ENCODE measurements around the gene DHX32.

DHX32 gene

DNA sequence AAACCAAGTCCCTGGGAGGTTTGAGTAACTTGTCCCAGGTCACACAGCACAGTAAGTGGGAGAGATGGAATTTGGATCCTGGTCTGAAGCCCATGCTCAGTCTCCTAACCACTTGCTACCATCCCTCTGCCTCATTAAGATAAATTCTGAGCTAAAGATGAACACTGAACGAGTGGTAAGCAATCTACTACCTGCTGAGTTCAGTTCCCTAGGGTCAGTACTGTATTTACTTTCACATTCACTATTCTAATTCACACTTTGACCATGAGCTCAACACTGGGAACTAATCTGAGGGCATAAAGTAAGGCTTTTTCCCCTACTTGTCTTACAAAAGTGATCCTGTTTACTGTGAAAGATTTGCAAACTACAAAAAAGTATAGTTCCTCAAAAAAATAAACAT is 60.4 kb downstream of the DHX32 start:
- Histone ChIP-seq H3K36me3 (ENCODE audit: control insufficient read depth, insufficient read depth, low read length) (no peaks in the 10 kb centered on the region), H4K5ac (ENCODE audit: low read length) (no peak overlapping the region), H2BK120ac (ENCODE audit: low read depth, low read length) (no peak overlapping the region), H3K23ac (ENCODE audit: low read length) (no peak overlapping the region), H2AK5ac (ENCODE audit: low read length) (no peak overlapping the region), H3K9ac (ENCODE audit: low read length) (no peak overlapping the region), H3K79me2 (ENCODE audit: control insufficient read depth, insufficient read depth, low read length) (peaks cover 25% of the 10 kb centered on the region), H3K18ac (ENCODE audit: low read length) (no peak overlapping the region), H3K56ac (ENCODE audit: low read length) (no peak overlapping the region), H3K4me1 (ENCODE audit: control insufficient read depth, low read depth, low read length) (peaks cover 6% of the 10 kb centered on the region), H3K27ac (ENCODE audit: low read depth, low read length) (no peak overlapping the region), H3K27me3 (ENCODE audit: insufficient read depth, low read length, poor library complexity) (no peaks in the 10 kb centered on the region), H2BK5ac (ENCODE audit: low read length) (no peak overlapping the region), H3K79me1 (ENCODE audit: low read length) (peaks cover 9% of the 10 kb centered on the region), H4K8ac (ENCODE audit: low read depth, low read length) (no peak overlapping the region), H2BK15ac (replicated peaks; ENCODE audit: low read depth) (no peak overlapping the region), H3K4ac (ENCODE audit: low read depth, low read length) (no peak overlapping the region), H3K4me3 (ENCODE audit: low read length) (no peak overlapping the region), H3K4me2 (ENCODE audit: low read length) (no peak overlapping the region)
- DNase-seq = no peak
- WGBS (ENCODE audit: extremely low coverage, insufficient coverage, low lambda C conversion rate) = no CpG with 5 or more reads among the region's 1 CpG

GRCh38 chr10:125817337-125817946 is 63.6 kb downstream of the DHX32 start:
- Histone ChIP-seq H3K4me3 (ENCODE audit: low read length) (no peak overlapping the region), H2BK5ac (ENCODE audit: low read length) (no peak overlapping the region), H3K23ac (ENCODE audit: low read length) (no peak overlapping the region), H3K4me1 (ENCODE audit: control insufficient read depth, low read depth, low read length) (no peaks in the 10 kb centered on the region), H3K4me2 (ENCODE audit: low read length) (no peak overlapping the region), H3K18ac (ENCODE audit: low read length) (no peak overlapping the region), H3K56ac (ENCODE audit: low read length) (no peak overlapping the region), H3K27ac (ENCODE audit: low read depth, low read length) (no peak overlapping the region), H3K36me3 (ENCODE audit: control insufficient read depth, insufficient read depth, low read length) (no peaks in the 10 kb centered on the region), H3K79me1 (ENCODE audit: low read length) (no peaks in the 10 kb centered on the region), H3K27me3 (ENCODE audit: insufficient read depth, low read length, poor library complexity) (no peaks in the 10 kb centered on the region), H3K4ac (ENCODE audit: low read depth, low read length) (no peak overlapping the region), H2BK15ac (replicated peaks; ENCODE audit: low read depth) (no peak overlapping the region), H4K8ac (ENCODE audit: low read depth, low read length) (no peak overlapping the region), H2AK5ac (ENCODE audit: low read length) (no peak overlapping the region), H3K9ac (ENCODE audit: low read length) (no peak overlapping the region), H4K5ac (ENCODE audit: low read length) (no peak overlapping the region), H2BK120ac (ENCODE audit: low read depth, low read length) (no peak overlapping the region), H3K79me2 (ENCODE audit: control insufficient read depth, insufficient read depth, low read length) (no peaks in the 10 kb centered on the region)
- no peak for DNase-seq
- no CpG with 5 or more reads among the region's 6 CpGs for WGBS (ENCODE audit: extremely low coverage, insufficient coverage, low lambda C conversion rate)

- Histone ChIP-seq H3K18ac (ENCODE audit: low read length) (no peak overlapping the region), H3K27me3 (ENCODE audit: insufficient read depth, low read length, poor library complexity) (no peaks in the 10 kb centered on the region), H4K5ac (ENCODE audit: low read length) (no peak overlapping the region), H2BK5ac (ENCODE audit: low read length) (no peak overlapping the region), H3K56ac (ENCODE audit: low read length) (no peak overlapping the region), H3K23ac (ENCODE audit: low read length) (no peak overlapping the region), H3K79me2 (ENCODE audit: control insufficient read depth, insufficient read depth, low read length) (no peaks in the 10 kb centered on the region), H3K9ac (ENCODE audit: low read length) (no peak overlapping the region), H2AK5ac (ENCODE audit: low read length) (no peak overlapping the region), H2BK120ac (ENCODE audit: low read depth, low read length) (no peak overlapping the region), H3K27ac (ENCODE audit: low read depth, low read length) (no peak overlapping the region), H4K8ac (ENCODE audit: low read depth, low read length) (no peak overlapping the region), H3K4ac (ENCODE audit: low read depth, low read length) (no peak overlapping the region), H3K4me3 (ENCODE audit: low read length) (no peak overlapping the region), H2BK15ac (replicated peaks; ENCODE audit: low read depth) (no peak overlapping the region), H3K4me1 (ENCODE audit: control insufficient read depth, low read depth, low read length) (no peaks in the 10 kb centered on the region), H3K4me2 (ENCODE audit: low read length) (no peak overlapping the region), H3K79me1 (ENCODE audit: low read length) (no peaks in the 10 kb centered on the region), H3K36me3 (ENCODE audit: control insufficient read depth, insufficient read depth, low read length) (no peaks in the 10 kb centered on the region)
- no CpG with 5 or more reads among the region's 4 CpGs for WGBS (ENCODE audit: extremely low coverage, insufficient coverage, low lambda C conversion rate)
- no peak for DNase-seq
Measured at GRCh38 chr10:125816548-125816947, 64.5 kb downstream of the DHX32 start.

DNA sequence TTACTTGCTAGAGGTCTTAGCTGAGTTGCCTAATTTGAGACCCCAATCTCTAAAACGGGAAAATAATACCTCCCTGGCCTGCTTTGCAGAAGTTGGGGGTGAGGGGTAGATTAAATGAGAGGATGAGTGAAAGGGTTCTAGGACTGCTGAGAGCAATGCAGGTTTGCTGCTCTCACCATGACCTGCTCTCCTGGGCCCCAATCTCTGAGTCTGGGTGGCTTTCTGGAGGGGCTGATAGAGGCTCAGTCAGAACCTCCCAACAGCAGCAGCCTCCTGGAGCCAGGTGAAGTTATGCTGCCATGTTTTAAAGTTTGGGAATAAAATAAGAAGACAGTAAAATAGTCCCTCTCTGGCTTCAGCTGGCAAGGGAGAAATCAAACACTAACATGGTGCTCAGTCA is 65.3 kb downstream of the DHX32 start:
- H3K23ac ChIP-seq (ENCODE audit: low read length) = no peak overlapping the region
- H3K4me2 ChIP-seq (ENCODE audit: low read length) = no peak overlapping the region
- H3K4me3 ChIP-seq (ENCODE audit: low read length) = no peak overlapping the region
- no peaks in the 10 kb centered on the region for H3K4me1 ChIP-seq (ENCODE audit: control insufficient read depth, low read depth, low read length)
- DNase-seq = no peak
- H3K4ac ChIP-seq (ENCODE audit: low read depth, low read length) = no peak overlapping the region
- no peaks in the 10 kb centered on the region for H3K27me3 ChIP-seq (ENCODE audit: insufficient read depth, low read length, poor library complexity)
- no peaks in the 10 kb centered on the region for H3K79me1 ChIP-seq (ENCODE audit: low read length)
- H2BK5ac ChIP-seq (ENCODE audit: low read length) = no peak overlapping the region
- no peak overlapping the region for H4K8ac ChIP-seq (ENCODE audit: low read depth, low read length)
- no CpG with 5 or more reads among the region's 1 CpG for WGBS (ENCODE audit: extremely low coverage, insufficient coverage, low lambda C conversion rate)
- no peak overlapping the region for H4K5ac ChIP-seq (ENCODE audit: low read length)
- H2BK120ac ChIP-seq (ENCODE audit: low read depth, low read length) = no peak overlapping the region
- no peak overlapping the region for H3K18ac ChIP-seq (ENCODE audit: low read length)
- no peaks in the 10 kb centered on the region for H3K79me2 ChIP-seq (ENCODE audit: control insufficient read depth, insufficient read depth, low read length)
- no peaks in the 10 kb centered on the region for H3K36me3 ChIP-seq (ENCODE audit: control insufficient read depth, insufficient read depth, low read length)
- no peak overlapping the region for H3K9ac ChIP-seq (ENCODE audit: low read length)
- H3K56ac ChIP-seq (ENCODE audit: low read length) = no peak overlapping the region
- no peak overlapping the region for H3K27ac ChIP-seq (ENCODE audit: low read depth, low read length)
- no peak overlapping the region for H2AK5ac ChIP-seq (ENCODE audit: low read length)
- no peak overlapping the region for H2BK15ac ChIP-seq (replicated peaks; ENCODE audit: low read depth)

DNA sequence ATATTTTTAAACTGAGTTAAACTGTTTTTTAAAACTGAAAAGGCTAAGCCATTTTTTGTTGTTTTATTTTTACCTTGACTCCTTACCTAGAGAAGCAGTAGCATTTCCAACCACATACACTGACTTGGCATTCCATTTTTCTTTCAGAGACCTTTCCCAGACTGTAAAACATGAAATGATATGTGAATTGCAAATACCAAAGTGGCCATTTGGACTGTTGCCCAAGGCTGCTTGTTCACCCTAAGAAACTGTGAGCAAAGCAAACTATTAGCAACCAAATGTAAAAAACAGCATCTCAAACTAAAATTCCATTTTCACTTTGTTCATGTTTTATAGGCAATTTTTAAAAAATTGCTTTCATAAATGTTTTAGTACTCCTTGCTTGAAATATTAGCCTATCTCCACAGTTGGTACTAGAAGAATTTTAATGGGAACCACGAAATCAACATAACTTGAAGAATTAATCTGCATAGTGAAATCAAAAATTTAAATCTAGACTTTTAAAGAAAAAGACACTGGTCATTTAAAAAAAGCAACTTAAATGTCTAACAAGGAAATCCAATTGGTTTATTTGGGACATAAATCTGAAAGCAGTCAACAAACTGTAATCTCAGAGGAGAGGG is 68.9 kb downstream of the DHX32 start:
- Histone ChIP-seq H3K4me2 (ENCODE audit: low read length) (no peak overlapping the region), H3K4me3 (ENCODE audit: low read length) (no peak overlapping the region), H3K4me1 (ENCODE audit: control insufficient read depth, low read depth, low read length) (no peaks in the 10 kb centered on the region), H3K18ac (ENCODE audit: low read length) (no peak overlapping the region), H2BK120ac (ENCODE audit: low read depth, low read length) (no peak overlapping the region), H3K79me1 (ENCODE audit: low read length) (no peaks in the 10 kb centered on the region), H3K36me3 (ENCODE audit: control insufficient read depth, insufficient read depth, low read length) (no peaks in the 10 kb centered on the region), H2AK5ac (ENCODE audit: low read length) (no peak overlapping the region), H2BK5ac (ENCODE audit: low read length) (no peak overlapping the region), H4K8ac (ENCODE audit: low read depth, low read length) (no peak overlapping the region), H3K4ac (ENCODE audit: low read depth, low read length) (no peak overlapping the region), H4K5ac (ENCODE audit: low read length) (no peak overlapping the region), H3K79me2 (ENCODE audit: control insufficient read depth, insufficient read depth, low read length) (no peaks in the 10 kb centered on the region), H2BK15ac (replicated peaks; ENCODE audit: low read depth) (no peak overlapping the region), H3K23ac (ENCODE audit: low read length) (no peak overlapping the region), H3K9ac (ENCODE audit: low read length) (no peak overlapping the region), H3K27me3 (ENCODE audit: insufficient read depth, low read length, poor library complexity) (no peaks in the 10 kb centered on the region), H3K27ac (ENCODE audit: low read depth, low read length) (no peak overlapping the region), H3K56ac (ENCODE audit: low read length) (no peak overlapping the region)
- WGBS (ENCODE audit: extremely low coverage, insufficient coverage, low lambda C conversion rate) = no CpG with 5 or more reads among the region's 1 CpG
- no peak for DNase-seq

- Histone ChIP-seq H2BK15ac (replicated peaks; ENCODE audit: low read depth) (no peak overlapping the region), H3K27me3 (ENCODE audit: insufficient read depth, low read length, poor library complexity) (no peaks in the 10 kb centered on the region), H3K4me1 (ENCODE audit: control insufficient read depth, low read depth, low read length) (no peaks in the 10 kb centered on the region), H3K18ac (ENCODE audit: low read length) (no peak overlapping the region), H2AK5ac (ENCODE audit: low read length) (no peak overlapping the region), H3K36me3 (ENCODE audit: control insufficient read depth, insufficient read depth, low read length) (no peaks in the 10 kb centered on the region), H3K4me3 (ENCODE audit: low read length) (no peak overlapping the region), H3K9ac (ENCODE audit: low read length) (no peak overlapping the region), H3K79me1 (ENCODE audit: low read length) (no peaks in the 10 kb centered on the region), H3K27ac (ENCODE audit: low read depth, low read length) (no peak overlapping the region), H3K4ac (ENCODE audit: low read depth, low read length) (no peak overlapping the region), H4K8ac (ENCODE audit: low read depth, low read length) (no peak overlapping the region), H3K23ac (ENCODE audit: low read length) (no peak overlapping the region), H3K4me2 (ENCODE audit: low read length) (no peak overlapping the region), H4K5ac (ENCODE audit: low read length) (no peak overlapping the region), H2BK5ac (ENCODE audit: low read length) (no peak overlapping the region), H3K79me2 (ENCODE audit: control insufficient read depth, insufficient read depth, low read length) (no peaks in the 10 kb centered on the region), H3K56ac (ENCODE audit: low read length) (no peak overlapping the region), H2BK120ac (ENCODE audit: low read depth, low read length) (no peak overlapping the region)
- WGBS (ENCODE audit: extremely low coverage, insufficient coverage, low lambda C conversion rate) = no CpG with 5 or more reads among the region's 1 CpG
- DNase-seq = no peak
Measured at GRCh38 chr10:125811251-125811650, 69.8 kb downstream of the DHX32 start.
